HG02884 (cell line): ENCODE data around the gene RAB26.
"Not testable (repeated sequence)": the region's sequence is repeated elsewhere in the genome, so short reads cannot be mapped to it uniquely, and the experiment has no call there.

Source experiments
- ATAC-seq: cut with Tn5 transposase; IDR thresholded peaks from one replicate; pipeline ENCODE4 v1.9.1; 2021; ENCODE audit warnings: mild to moderate bottlenecking, moderate library complexity; ENCODE audit not compliant: unreplicated experiment

The RAB26 gene

GRCh38 chr16:2116428-2116827 is 32.0 kb upstream of the RAB26 start:
- not testable (repeated sequence) for ATAC-seq

GRCh38 chr16:2117341-2117740 is 31.1 kb upstream of the RAB26 start:
- not testable (repeated sequence) for ATAC-seq

- not testable (repeated sequence) for ATAC-seq
Observed at GRCh38 chr16:2117960-2118722, 30.3 kb upstream of the RAB26 start.

GRCh38 chr16:2121325-2121724 is 27.1 kb upstream of the RAB26 start:
- not testable (repeated sequence) for ATAC-seq

GRCh38 chr16:2121853-2122252 is 26.6 kb upstream of the RAB26 start:
- no peak for ATAC-seq

GRCh38 chr16:2122429-2122828 is 26.0 kb upstream of the RAB26 start:
- ATAC-seq, result no peak

GRCh38 chr16:2122934-2123683 is 25.3 kb upstream of the RAB26 start:
- ATAC-seq, result not testable (repeated sequence)

GRCh38 chr16:2123706-2124376 is 24.6 kb upstream of the RAB26 start:
- ATAC-seq, result not testable (repeated sequence)

- ATAC-seq, result not testable (repeated sequence)
Observed at GRCh38 chr16:2124377-2124693, 24.1 kb upstream of the RAB26 start.

- not testable (repeated sequence) for ATAC-seq
Observed at GRCh38 chr16:2124694-2125444, 23.6 kb upstream of the RAB26 start.

GRCh38 chr16:2125609-2126008 is 22.8 kb upstream of the RAB26 start:
- ATAC-seq, result not testable (repeated sequence)

GRCh38 chr16:2126161-2126743 is 22.2 kb upstream of the RAB26 start:
- ATAC-seq, result not testable (repeated sequence)

- not testable (repeated sequence) for ATAC-seq
Observed at GRCh38 chr16:2126928-2127556, 21.4 kb upstream of the RAB26 start.

- ATAC-seq, result not testable (repeated sequence)
Observed at GRCh38 chr16:2127630-2128280, 20.7 kb upstream of the RAB26 start.

- not testable (repeated sequence) for ATAC-seq
Observed at GRCh38 chr16:2129251-2129650, 19.2 kb upstream of the RAB26 start.

GRCh38 chr16:2129890-2130447 is 18.5 kb upstream of the RAB26 start:
- ATAC-seq, result not testable (repeated sequence)

GRCh38 chr16:2133797-2134196 is 14.6 kb upstream of the RAB26 start:
- not testable (repeated sequence) for ATAC-seq

GRCh38 chr16:2135071-2135470 is 13.4 kb upstream of the RAB26 start:
- not testable (repeated sequence) for ATAC-seq
